SU-DHL-6 (cell line): ENCODE results near the gene GOLGA7B.
A peak's percentile ranks its signal among the peaks of the same experiment; 100 is the strongest.

Source experiments
- H2AFZ ChIP-seq: fragments of 200-600 bp; sonication (generic); 2 replicates; pipeline ENCODE4 v1.6.1; 2014; ENCODE audit warnings: low read depth, mild to moderate bottlenecking, moderate library complexity, mixed read lengths, antibody characterized with exemption, low read length; ENCODE audit not compliant: severe bottlenecking
- H3F3A ChIP-seq: fragments of 200-600 bp; shearing (Covaris generic); 2 replicates; pipeline ENCODE4 v1.6.0; 2016; ENCODE audit warnings: antibody characterized with exemption, mild to moderate bottlenecking; ENCODE audit not compliant: insufficient read depth
- H3K27ac ChIP-seq: fragments of 200-600 bp; sonication (generic); 2 replicates; pipeline ENCODE4 v1.5.1; 2016; ENCODE audit warnings: low read depth, mild to moderate bottlenecking, low read length, moderate library complexity, mixed read lengths
- H3K27me3 ChIP-seq: fragments of 200-600 bp; sonication (generic), shearing (Covaris generic); 2 replicates; pipeline ENCODE4 v1.6.0; 2014; ENCODE audit warnings: mild to moderate bottlenecking, low read length
- H3K36me3 ChIP-seq: fragments of 200-600 bp; sonication (generic); 2 replicates; pipeline ENCODE4 v1.6.1; 2014; ENCODE audit warnings: mild to moderate bottlenecking, low read length, mixed read lengths
- H3K4me2 ChIP-seq: fragments of 300-600, 200-600 bp; shearing (Covaris generic), sonication (generic); 2 replicates; pipeline ENCODE4 v1.6.0; 2014; ENCODE audit warnings: low read length, low read depth, mild to moderate bottlenecking; ENCODE audit not compliant: poor library complexity, severe bottlenecking
- H3K4me3 ChIP-seq: fragments of 200-600 bp; sonication (generic); 2 replicates; pipeline ENCODE4 v1.5.1; 2014; ENCODE audit warnings: antibody characterized with exemption, low read length, mild to moderate bottlenecking, mixed read lengths; ENCODE audit not compliant: insufficient read depth, poor library complexity, severe bottlenecking
- H3K79me2 ChIP-seq: fragments of 200-600 bp; sonication (generic); 2 replicates; pipeline ENCODE4 v1.6.1; 2014; ENCODE audit warnings: mild to moderate bottlenecking, low read length, moderate library complexity; ENCODE audit not compliant: insufficient read depth
- H3K9ac ChIP-seq: fragments of 200-600 bp; sonication (generic); 2 replicates; pipeline ENCODE4 v1.7.0; 2014; ENCODE audit warnings: mild to moderate bottlenecking, low read length
- H3K9me2 ChIP-seq: fragments of 200-600 bp; sonication (generic); replicated peaks from 2 replicates; pipeline ENCODE4 v1.6.1; 2014; ENCODE audit warnings: low read length; ENCODE audit not compliant: insufficient read depth
- H3K9me3 ChIP-seq: fragments of 200-600 bp; sonication (generic); 2 replicates; pipeline ENCODE4 v1.6.1; 2014; ENCODE audit warnings: low read length, mixed read lengths; ENCODE audit not compliant: insufficient read depth
- H4K20me1 ChIP-seq: fragments of 200-600 bp; sonication (generic); 2 replicates; pipeline ENCODE4 v1.6.1; 2014; ENCODE audit warnings: low read depth, mild to moderate bottlenecking, antibody characterized with exemption, low read length, moderate library complexity, mixed read lengths
- EZH2phosphoT487 ChIP-seq: fragments of 200-600 bp; sonication (generic), shearing (Covaris generic); conservative IDR thresholded peaks from 2 replicates; pipeline ENCODE4 v1.6.1; 2018; ENCODE audit warnings: mild to moderate bottlenecking, antibody characterized with exemption, low read length, moderate library complexity, mixed read lengths
- TF ChIP-seq, protein P1 (sequence below): fragments of 200-600 bp; sonication (generic); IDR thresholded peaks from one replicate; pipeline ENCODE4 v1.5.1; 2017; ENCODE audit warnings: antibody characterized with exemption, mild to moderate bottlenecking, low read length, moderate library complexity; ENCODE audit not compliant: insufficient read depth, poor library complexity, severe bottlenecking

Gene GOLGA7B

DNA sequence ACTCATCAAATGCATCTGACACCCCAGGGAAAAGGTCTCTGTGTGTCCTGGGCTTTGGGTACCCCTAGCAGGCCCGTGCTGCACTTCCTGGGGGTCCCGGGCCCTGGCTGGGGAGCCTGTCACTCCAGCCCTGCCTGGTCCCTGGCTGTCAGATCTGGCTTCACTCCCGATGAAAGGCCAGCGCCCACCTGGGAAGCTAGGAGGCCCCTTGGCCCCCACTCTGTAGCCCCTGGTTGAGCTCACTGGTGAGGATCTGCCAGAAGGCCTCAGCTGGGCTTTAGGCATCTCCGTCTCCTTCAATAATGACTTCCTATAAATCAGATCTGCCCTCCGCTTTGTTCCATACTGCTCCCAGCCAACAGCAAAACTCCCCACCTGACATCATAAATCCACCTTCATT is 64.0 kb downstream of the GOLGA7B start:
- H3K9me2 ChIP-seq: no peaks in the 10 kb centered on the region
- no peak overlapping the region for H3K4me2 ChIP-seq
- no peaks in the 10 kb centered on the region for H3K27me3 ChIP-seq
- H2AFZ ChIP-seq: no peak overlapping the region
- H3K79me2 ChIP-seq: no peaks in the 10 kb centered on the region
- no peaks in the 10 kb centered on the region for H4K20me1 ChIP-seq
- no peaks in the 10 kb centered on the region for H3K36me3 ChIP-seq
- H3F3A ChIP-seq: no peaks in the 10 kb centered on the region
- TF ChIP-seq EZH2phosphoT487: no peak
- TF ChIP-seq, protein P1, sequence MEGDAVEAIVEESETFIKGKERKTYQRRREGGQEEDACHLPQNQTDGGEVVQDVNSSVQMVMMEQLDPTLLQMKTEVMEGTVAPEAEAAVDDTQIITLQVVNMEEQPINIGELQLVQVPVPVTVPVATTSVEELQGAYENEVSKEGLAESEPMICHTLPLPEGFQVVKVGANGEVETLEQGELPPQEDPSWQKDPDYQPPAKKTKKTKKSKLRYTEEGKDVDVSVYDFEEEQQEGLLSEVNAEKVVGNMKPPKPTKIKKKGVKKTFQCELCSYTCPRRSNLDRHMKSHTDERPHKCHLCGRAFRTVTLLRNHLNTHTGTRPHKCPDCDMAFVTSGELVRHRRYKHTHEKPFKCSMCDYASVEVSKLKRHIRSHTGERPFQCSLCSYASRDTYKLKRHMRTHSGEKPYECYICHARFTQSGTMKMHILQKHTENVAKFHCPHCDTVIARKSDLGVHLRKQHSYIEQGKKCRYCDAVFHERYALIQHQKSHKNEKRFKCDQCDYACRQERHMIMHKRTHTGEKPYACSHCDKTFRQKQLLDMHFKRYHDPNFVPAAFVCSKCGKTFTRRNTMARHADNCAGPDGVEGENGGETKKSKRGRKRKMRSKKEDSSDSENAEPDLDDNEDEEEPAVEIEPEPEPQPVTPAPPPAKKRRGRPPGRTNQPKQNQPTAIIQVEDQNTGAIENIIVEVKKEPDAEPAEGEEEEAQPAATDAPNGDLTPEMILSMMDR: no peak
- no peak overlapping the region for H3K27ac ChIP-seq
- no peak overlapping the region for H3K9ac ChIP-seq
- H3K9me3 ChIP-seq: no peaks in the 10 kb centered on the region
- H3K4me3 ChIP-seq: no peak overlapping the region

DNA sequence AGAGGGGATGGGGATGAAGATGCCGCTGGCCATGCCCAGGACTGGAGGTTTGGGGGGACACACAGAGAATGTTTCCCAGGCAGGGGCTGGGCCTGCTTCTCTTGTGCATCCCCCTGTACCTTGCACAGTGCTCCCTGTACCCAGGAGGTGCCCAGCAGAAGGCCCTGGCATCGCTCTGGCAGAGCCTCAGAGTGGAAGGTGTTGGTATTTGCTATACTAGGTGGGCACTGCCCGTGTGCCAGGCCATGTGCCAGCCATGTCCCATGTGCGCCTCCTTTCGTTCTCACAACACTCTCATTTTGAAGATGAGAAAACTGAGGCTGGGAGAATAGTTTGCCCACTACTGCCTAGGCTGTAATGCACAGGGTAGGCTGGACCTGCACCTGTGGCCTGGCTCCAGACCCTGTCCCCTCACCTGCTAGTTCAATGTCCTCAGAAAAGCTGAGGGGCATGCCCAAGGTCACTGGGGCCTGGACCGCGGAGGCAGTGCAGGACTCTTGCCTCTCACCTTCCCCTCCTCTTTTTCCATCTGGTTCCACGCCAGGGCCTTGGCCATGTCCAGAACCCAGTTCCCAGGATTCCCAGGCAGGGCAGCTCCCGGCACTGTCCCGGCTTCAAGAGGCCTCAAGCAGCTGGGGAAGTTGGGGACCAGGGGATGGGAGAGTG is 64.7 kb downstream of the GOLGA7B start:
- no peak overlapping the region for H3K4me2 ChIP-seq
- H3F3A ChIP-seq: no peaks in the 10 kb centered on the region
- H3K9ac ChIP-seq: no peak overlapping the region
- H2AFZ ChIP-seq: no peak overlapping the region
- no peak overlapping the region for H3K4me3 ChIP-seq
- no peaks in the 10 kb centered on the region for H4K20me1 ChIP-seq
- no peaks in the 10 kb centered on the region for H3K27me3 ChIP-seq
- H3K27ac ChIP-seq: no peak overlapping the region
- H3K9me3 ChIP-seq: no peaks in the 10 kb centered on the region
- H3K79me2 ChIP-seq: no peaks in the 10 kb centered on the region
- no peaks in the 10 kb centered on the region for H3K36me3 ChIP-seq
- no peaks in the 10 kb centered on the region for H3K9me2 ChIP-seq
- TF ChIP-seq, protein P1: no peak
- TF ChIP-seq EZH2phosphoT487: no peak

- Histone ChIP-seq H3K36me3 (no peaks in the 10 kb centered on the region), H4K20me1 (no peaks in the 10 kb centered on the region), H3F3A (no peaks in the 10 kb centered on the region), H3K9me3 (no peaks in the 10 kb centered on the region), H2AFZ (no peak overlapping the region), H3K4me3 (no peak overlapping the region), H3K9ac (no peak overlapping the region), H3K9me2 (no peaks in the 10 kb centered on the region), H3K4me2 (no peak overlapping the region), H3K27me3 (no peaks in the 10 kb centered on the region), H3K79me2 (no peaks in the 10 kb centered on the region), H3K27ac (no peak overlapping the region)
- TF ChIP-seq, protein P1: peak; percentile 96
- TF ChIP-seq EZH2phosphoT487: no peak
Measured at GRCh38 chr10:97914837-97915211, 65.2 kb downstream of the GOLGA7B start.
